Putamen (tissue), 1 donor: ENCODE measurements around the gene RHOD.

Experiments
- DNase-seq: peaks from one replicate; pipeline ENCODE4 v3.0.0-alpha.2; 2016; ENCODE audit warnings: low spot score

RHOD gene

DNA sequence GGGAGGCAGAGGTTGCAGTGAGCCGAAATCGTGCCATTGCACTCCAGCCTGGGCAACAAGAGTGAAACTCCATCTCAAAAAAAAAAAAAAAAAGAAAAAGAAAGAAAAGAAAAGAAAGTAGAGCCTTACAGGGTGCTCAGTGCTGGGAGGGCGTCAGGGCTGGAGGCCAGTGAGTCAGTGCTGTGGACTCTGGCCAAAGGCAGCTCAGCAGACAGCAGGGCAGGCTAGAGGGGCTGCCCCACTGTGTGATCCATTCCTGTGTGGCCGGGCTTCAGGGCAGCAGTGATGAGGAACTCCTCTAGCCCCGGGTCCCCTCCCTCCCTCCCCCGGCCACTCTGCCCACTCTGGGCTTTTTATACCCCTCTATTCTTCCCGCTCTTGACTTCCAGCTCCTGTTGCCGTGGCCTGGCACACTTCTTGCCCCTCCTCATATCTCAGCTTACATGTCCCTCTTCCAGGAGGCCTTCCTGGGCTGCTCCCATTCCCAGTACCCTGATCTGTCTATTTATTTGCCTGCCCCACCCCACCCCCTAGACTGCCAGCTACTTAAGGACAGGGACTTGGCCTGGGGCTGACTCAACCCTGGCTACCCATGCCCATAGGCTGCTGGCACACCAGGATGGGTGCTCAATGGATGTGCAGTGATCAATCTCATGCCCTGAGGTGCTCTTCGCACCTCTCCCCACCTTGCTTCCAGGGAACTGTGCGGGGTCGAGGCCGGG, 23.7 kb upstream of the RHOD start:
- no peak for DNase-seq

- peak; percentile 69 for DNase-seq
Measured at GRCh38 chr11:67033661-67034166, 22.9 kb upstream of the RHOD start.

DNA sequence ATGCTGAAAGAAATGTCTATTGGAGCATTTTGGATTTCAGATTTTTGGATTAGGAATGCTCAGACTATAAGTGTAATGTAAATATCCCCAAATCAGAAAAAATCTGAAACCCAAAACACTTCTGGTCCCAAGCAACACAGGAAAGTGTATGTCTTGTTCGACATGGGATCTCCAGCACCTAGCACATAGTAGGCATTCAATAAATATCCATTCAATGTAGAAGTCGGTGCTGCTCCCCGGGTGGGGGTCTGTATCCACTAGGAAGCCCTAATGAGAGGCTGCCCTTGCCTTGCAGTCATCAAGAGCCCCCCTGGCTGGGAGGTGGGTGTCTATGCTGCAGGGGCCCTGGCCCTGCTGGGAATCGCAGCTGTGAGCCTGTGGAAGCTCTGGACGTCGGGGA, 22.3 kb upstream of the RHOD start:
- DNase-seq = no peak

GRCh38 chr11:67040147-67040546, 16.5 kb upstream of the RHOD start:
- DNase-seq = no peak

- no peak for DNase-seq
Measured at GRCh38 chr11:67041602-67042001, 15.0 kb upstream of the RHOD start.

DNA sequence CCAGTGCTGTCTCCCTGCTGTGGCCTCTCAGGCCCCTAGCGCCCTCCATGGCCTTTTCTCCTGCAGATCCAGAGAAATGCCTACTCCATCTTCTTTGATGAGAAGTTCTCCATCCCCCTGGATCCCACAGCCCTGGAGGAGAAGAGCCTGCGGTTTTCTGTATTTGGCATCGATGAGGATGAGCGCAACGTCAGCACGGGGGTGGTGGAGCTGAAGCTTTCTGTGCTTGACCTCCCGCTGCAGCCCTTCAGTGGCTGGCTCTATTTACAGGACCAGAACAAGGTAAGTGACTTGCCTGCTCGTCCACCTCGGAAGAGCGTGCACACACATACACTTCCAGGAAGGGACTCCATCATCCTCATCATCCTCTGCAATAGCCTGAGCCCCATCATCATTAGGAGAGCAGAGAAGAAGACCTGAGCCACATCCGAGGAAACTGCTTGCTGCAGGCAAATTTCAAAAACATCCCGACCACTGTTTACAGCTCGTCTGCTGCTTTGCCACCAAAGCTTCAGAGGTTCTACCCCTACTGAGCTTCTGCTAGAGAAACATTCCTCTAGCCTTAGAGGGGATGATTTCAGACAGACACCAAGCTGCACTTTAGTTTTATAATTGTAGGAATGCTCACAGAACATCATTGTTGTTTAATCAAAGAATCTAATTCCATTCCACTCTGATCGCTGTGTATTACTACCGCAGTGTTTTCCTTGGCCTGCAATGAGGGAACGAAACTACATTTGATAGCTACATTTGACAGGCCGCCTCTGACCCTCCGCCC, 12.9 kb upstream of the RHOD start:
- DNase-seq = no peak

DNA sequence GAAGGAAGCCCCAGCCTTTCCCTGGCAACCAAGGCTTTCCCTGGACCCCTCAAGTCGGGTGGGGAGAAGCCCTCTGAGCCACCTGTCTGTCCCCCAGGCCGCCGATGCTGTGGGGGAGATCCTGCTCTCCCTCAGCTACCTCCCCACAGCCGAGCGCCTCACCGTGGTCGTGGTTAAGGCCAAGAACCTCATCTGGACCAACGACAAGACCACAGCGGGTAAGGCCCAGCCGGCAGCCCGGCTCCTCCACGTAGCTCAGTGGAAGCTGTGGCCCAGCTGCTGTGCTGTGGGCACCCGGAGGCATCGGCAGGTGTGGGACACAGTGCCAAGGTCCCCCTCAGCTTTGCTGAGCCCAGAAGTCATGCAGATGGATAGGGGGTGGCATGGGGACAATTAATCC, 12.2 kb upstream of the RHOD start:
- no peak for DNase-seq

DNA sequence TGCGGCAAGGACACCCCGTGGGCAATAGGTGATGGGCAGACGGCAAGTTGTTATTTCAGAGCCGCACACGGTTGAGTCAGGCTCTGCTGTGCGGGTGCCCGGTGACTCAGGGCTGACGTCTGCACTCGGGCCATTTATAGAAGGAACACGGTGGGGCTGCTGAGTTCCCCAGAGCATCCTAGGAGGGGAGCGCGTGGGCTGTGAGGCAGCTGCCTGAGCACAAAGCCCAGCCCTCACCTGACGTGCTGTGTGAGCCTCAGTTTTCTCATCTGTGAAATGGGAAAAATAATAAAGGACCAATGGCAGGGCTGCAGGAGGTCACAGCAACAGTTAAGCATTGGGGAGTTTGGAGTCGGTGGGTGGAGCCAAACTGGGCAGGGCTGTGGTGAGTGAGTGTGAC, 11.3 kb upstream of the RHOD start:
- peak; percentile 74 for DNase-seq

- no peak for DNase-seq
Measured at GRCh38 chr11:67048515-67049130, 8.0 kb upstream of the RHOD start.

GRCh38 chr11:67050139-67050538, 6.5 kb upstream of the RHOD start:
- DNase-seq = no peak

- no peak for DNase-seq
Measured at GRCh38 chr11:67051180-67051893, 5.3 kb upstream of the RHOD start.

GRCh38 chr11:67051945-67052488, 4.6 kb upstream of the RHOD start:
- DNase-seq = no peak

DNA sequence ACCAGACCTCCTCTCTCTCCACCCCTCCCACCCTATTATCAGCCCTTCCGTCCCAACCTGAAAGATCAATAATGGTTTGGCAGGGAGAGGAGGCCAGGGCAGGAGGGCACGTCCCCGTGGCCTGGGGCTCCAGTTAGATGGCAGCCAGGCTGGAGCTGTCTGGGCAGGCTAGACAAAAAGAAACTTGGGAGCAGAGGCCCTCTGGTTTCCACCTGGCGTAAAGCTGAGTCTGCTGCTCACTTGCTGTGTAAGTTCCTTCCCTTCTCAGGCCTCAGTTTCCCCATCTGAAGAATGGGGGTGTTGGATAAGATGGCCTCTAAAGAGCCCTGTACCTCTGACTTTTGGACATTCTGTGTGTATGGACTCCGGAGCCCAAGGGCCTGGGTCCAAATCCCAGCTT, 3.8 kb upstream of the RHOD start:
- no peak for DNase-seq

DNA sequence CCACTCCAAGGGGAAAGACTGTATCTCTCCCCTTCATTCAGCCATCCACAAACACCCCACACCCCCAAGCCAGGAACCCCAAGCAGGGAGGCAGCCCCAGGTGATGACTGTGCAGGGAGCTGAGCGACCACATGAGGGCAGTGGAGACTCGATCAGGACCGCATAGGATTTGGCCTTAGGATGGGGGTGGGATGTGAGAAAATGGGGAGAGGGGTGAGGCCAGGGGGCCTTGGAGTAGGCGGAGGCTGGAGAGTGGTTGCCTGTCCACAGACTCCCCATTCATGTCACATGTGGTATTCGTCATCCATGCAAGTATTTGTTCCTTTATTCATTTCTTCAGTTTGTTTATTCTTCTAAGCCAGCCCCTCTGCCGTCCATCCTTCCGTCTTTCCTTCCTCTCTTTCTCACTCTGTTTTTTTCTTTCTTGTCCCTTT, 2.7 kb upstream of the RHOD start:
- peak; percentile 42 for DNase-seq

DNA sequence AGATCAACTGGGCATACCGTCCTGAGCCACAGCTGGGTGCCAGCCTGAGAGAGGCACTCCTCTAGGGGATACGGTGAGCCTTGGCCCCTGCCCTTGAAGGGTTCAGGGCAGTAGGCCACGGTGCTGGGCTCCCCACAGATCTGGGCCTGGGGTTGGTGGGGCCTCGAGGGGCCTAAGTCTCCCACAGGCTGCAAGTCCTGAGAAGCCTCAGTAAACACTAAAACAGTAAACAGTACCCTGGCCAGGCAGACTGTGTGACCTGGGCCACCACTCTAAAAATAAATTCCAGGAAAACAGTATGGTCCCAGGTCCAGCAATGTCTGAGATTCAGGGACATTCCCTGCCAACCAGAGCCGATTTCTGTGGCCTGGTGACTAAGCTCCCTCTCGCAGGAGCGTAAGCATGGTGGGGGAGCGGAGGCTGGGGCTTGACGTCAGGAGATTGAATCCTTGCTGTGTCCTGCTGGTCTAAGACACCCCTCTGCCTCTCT, 2.3 kb upstream of the RHOD start:
- DNase-seq = no peak

GRCh38 chr11:67054836-67055523, 1.7 kb upstream of the RHOD start:
- DNase-seq = peak; percentile 67

DNA sequence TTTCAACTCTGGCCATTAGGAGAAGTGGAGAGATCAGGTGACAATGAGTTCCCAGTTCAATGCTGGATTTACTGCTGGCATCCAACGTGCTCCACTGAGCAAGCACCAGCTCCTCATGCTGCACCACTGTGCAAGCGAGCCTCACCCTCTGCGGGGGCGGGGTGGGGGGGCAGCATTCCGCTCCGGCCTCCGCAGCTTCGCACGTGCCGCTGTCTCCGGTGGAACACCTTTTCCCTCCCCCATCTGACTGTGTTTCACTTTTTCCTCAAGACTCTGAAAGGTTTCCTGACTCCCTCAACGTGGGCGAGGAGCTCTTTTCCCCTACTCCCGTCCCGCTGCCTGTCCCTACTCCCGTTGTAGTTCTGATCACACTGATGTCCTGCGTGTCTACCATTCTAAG, 835 bp upstream of the RHOD start:
- peak; percentile 58 for DNase-seq

DNA sequence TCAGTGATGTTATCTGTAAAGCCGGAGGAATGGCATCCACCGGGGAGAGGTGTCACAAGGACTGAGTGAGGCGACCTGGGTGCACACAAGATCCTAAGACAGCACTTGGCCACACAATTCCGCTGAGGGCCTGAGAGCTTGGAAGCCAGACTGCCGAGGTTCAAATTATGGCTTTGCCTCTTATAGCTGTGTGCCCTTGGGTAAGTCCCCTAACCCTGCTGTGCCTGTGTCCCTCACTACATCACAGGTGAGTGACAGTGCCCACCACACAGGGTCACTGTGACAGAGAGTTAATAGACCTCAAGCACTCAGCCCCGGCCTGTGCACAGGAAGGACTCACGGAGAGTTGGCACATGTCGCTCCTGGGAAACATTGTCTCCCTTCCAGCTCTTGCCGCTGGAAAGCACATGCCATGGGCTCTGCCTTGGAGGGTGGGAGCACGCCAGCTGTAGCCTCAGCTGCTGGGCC, 592 bp downstream of the RHOD start:
- no peak for DNase-seq

GRCh38 chr11:67058506-67058905, 1.9 kb downstream of the RHOD start:
- no peak for DNase-seq

- no peak for DNase-seq
Measured at GRCh38 chr11:67059671-67060070, 3.0 kb downstream of the RHOD start.

GRCh38 chr11:67060111-67060522, 3.5 kb downstream of the RHOD start:
- DNase-seq = no peak
